Measurements from ENCODE around the gene CAMTA1.

DNA sequence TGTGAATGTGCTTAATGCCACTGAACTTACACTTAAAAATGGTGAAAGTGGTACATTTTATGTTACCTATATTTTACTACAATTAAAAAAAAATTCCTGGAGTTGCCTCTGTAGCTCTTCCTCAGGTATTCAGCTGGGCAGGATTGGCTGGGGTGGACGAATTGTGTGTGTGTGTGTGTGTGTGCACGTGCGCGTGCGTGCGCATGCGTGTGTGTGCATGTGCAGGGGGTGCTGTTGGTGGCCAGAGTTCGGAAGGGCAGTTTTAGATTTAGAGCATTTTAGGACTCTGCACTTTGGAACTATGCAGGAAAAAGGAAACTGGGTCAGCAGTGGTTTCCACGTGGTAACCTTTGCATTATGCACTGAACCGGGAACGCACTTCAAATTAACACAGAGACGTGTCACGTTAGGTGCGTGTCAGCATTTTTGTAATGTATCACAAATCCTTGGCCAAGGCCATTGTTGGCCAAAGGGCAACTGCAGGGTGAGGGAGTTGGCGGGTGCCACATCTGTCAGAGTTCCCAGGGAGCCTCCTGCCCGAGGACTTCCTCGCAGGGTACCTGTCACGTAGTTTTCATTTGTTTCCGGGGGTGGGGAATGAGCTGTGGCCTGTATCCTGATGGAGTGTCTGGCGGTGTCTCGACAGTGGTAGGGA is 312.8 kb downstream of the CAMTA1 start:
- no peak for TF ChIP-seq EP300 (IDR thresholded peaks at IDR 0.05; ENCODE audit: borderline replicate concordance in 1 of 2, low read depth in 1 of 2, low read length in 1 of 2)
- TF ChIP-seq, protein P1, sequence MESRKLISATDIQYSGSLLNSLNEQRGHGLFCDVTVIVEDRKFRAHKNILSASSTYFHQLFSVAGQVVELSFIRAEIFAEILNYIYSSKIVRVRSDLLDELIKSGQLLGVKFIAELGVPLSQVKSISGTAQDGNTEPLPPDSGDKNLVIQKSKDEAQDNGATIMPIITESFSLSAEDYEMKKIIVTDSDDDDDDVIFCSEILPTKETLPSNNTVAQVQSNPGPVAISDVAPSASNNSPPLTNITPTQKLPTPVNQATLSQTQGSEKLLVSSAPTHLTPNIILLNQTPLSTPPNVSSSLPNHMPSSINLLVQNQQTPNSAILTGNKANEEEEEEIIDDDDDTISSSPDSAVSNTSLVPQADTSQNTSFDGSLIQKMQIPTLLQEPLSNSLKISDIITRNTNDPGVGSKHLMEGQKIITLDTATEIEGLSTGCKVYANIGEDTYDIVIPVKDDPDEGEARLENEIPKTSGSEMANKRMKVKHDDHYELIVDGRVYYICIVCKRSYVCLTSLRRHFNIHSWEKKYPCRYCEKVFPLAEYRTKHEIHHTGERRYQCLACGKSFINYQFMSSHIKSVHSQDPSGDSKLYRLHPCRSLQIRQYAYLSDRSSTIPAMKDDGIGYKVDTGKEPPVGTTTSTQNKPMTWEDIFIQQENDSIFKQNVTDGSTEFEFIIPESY (IDR thresholded peaks at IDR 0.05; ENCODE audit: borderline replicate concordance, low read depth), result no peak
